ENCODE data around the gene YIF1B.

Gene YIF1B

GRCh38 chr19:38304352-38304865 is 11.3 kb downstream of the YIF1B start:
- no peak for DNase-seq (ENCODE audit: low spot score)

GRCh38 chr19:38303517-38304351 is 12.0 kb downstream of the YIF1B start, which contains the start of gene C19orf33:
C19orf33 (plus strand) TSS chr19:38304251; CDS start chr19:38304262, 11 bp downstream.
- no peak for DNase-seq (ENCODE audit: low spot score)

- no peak for DNase-seq (ENCODE audit: low spot score)
Observed at GRCh38 chr19:38298821-38299680, 16.7 kb downstream of the YIF1B start.

- peak; percentile 72 for DNase-seq (ENCODE audit: low spot score)
Observed at GRCh38 chr19:38294090-38294489, 21.7 kb downstream of the YIF1B start.

- no peak for DNase-seq (ENCODE audit: low spot score)
Observed at GRCh38 chr19:38293281-38293680, 22.5 kb downstream of the YIF1B start.

- DNase-seq (ENCODE audit: low spot score), result no peak
Observed at GRCh38 chr19:38291855-38292254, 23.9 kb downstream of the YIF1B start.

DNA sequence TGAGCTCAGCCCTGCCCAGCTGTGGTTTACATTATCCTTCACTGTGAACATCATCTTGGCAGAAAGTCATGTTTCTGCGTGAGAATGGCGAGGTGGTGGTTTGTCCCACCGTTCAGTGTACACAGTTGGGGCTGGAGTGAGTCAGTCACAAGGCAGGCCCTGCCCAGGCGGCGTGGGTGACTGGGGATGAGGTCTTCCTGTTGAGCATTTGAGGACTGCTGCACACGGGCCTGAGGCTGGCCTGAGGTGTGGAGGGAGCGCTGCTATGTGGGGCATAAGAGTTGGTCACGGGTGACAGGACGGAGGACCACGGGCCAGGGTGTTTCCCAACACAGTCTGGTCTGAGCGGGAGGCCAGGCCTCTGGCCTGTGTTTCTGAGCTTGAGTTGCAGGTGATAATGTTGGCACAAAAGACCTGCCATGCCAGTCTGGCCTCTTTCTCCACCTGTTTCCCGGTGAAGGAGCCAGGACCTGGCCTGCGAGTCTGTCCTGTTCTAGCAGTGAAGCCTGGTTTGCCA is 25.1 kb downstream of the YIF1B start:
- no peak for DNase-seq (ENCODE audit: low spot score)

DNA sequence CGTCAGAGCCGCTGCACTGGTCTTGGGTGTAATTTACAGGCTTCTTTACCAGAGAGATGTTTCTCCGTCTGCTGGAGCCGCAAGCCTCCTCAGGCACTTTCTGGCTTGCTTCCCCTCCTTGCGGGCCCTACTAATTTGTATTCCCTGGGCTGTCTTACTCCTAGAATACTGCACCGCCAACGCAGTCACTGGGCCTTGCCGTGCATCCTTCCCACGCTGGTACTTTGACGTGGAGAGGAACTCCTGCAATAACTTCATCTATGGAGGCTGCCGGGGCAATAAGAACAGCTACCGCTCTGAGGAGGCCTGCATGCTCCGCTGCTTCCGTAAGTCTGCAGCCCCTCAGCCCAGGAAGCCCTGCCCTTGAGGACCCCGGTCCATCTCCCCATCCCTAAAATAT is 25.8 kb downstream of the YIF1B start:
- no peak for DNase-seq (ENCODE audit: low spot score)

GRCh38 chr19:38288123-38288855 is 27.5 kb downstream of the YIF1B start:
- DNase-seq (ENCODE audit: low spot score), result no peak

DNA sequence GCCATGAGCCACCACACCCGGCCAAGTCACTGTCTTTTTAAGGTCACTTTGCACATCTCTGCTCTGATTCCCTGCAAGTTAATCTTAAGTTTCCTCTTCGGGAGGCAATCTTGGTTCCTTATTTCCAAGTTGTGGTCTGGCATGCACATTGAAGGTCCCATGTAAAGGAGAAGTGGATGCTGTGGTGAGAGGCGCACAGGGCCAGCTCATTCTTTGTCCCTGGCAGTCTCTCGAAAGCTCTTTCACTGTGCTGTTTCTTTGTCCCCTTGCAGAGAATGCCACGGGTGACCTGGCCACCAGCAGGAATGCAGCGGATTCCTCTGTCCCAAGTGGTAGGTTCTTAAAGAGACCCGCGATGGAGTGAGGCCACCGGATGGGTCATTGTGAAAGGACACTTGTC is 28.1 kb downstream of the YIF1B start:
- DNase-seq (ENCODE audit: low spot score), result peak; percentile 47

DNA sequence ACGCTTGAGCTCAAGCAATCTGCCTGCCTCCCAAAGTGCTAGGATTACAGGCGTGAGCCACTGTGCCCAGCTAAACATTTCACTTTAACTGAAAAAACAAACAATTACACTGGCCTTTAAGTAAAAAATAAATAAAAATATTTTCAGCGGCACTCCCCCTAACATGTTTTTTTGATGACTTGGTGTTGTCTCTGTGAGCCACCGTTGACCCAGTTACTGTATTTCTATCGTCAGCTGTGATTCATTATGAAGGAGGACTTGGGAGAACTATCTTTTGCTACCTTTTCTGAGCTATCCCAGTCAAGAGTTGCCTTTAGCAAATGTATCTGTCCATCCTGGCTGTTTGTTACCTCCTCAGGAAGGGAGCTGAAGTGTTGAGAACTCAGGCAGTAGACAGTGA is 30.2 kb downstream of the YIF1B start:
- no peak for DNase-seq (ENCODE audit: low spot score)

- DNase-seq (ENCODE audit: low spot score), result peak; percentile 27
Observed at GRCh38 chr19:38284422-38284821, 31.3 kb downstream of the YIF1B start.

DNA sequence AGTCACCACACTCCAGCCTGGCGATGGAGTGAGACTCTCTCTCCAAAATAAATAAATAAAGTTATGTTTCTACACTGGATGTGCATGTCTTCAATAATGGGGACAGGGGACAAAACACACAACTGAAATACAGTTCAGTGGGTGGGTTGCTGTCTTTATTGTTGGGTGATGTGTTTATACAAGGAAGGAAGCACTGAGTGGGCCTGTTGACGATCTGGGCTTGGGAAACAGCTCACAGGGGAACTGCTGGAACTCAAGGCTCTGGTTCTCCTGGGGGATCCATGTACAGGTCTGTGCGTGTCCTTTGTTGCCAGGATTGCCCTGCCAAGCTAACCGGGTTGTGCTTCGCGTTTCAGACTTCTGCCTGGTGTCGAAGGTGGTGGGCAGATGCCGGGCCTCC is 32.5 kb downstream of the YIF1B start:
- DNase-seq (ENCODE audit: low spot score), result no peak

GRCh38 chr19:38281811-38282566 is 33.8 kb downstream of the YIF1B start:
- DNase-seq (ENCODE audit: low spot score), result no peak

DNA sequence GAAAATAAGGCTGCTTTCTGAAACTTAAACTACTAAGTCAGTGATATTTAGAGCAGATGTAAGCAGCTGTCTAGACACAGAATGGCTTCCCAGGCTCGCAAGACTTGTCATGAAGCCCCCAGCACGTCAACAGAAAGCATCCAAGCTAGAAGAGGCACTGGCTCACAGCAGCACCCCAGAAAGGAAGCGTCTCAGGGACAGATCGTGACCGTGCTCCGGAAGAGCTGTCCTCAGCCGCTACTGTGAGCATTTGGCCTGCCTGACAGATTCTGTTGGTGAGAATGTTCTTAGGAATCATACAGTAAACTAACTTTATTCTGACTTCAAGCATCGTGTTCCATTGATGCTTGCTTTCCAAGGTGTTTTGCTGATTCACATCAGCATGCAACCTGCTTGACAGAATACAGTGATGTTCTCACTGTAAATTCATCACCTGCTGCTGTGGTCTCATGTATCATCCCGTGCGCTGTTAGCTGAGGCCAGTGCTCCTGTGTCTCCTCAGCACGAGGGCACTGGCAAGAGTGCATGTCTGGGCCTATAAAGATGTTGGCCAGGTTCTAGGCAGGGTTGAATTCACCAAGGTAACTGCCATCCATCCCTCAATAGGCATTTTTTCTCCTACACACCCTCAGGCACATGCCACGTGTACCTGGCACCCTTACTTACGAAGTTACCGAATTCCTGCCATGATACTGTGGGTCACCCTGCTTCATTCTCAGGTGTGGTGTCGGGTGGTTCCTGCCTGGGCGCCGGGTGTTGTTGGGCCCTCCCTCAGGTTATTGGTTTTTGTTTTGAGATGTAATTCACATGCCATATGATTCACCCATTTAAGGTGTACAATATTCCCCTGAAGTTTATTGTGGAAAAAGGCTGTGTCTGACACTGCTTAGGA is 35.5 kb downstream of the YIF1B start:
- no peak for DNase-seq (ENCODE audit: low spot score)

DNA sequence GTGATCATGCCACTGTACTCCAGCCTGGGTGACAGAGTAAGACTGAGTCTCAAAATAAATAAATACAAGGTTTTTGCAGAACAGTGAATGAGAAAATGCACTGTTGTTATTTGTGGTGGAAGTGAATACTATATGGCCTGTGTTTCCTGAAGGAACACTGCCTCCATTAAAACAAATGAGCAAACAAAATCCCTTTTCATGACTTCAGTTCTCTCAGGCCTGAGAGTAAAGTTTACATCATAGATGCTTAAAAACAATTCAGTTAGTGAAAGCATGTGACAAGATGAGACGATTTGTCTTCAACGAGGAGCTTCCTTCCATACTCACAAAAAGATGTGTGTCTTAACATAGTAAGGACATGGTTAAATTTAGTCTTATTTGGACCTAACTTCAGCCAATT is 37.0 kb downstream of the YIF1B start:
- peak; percentile 27 for DNase-seq (ENCODE audit: low spot score)

DNA sequence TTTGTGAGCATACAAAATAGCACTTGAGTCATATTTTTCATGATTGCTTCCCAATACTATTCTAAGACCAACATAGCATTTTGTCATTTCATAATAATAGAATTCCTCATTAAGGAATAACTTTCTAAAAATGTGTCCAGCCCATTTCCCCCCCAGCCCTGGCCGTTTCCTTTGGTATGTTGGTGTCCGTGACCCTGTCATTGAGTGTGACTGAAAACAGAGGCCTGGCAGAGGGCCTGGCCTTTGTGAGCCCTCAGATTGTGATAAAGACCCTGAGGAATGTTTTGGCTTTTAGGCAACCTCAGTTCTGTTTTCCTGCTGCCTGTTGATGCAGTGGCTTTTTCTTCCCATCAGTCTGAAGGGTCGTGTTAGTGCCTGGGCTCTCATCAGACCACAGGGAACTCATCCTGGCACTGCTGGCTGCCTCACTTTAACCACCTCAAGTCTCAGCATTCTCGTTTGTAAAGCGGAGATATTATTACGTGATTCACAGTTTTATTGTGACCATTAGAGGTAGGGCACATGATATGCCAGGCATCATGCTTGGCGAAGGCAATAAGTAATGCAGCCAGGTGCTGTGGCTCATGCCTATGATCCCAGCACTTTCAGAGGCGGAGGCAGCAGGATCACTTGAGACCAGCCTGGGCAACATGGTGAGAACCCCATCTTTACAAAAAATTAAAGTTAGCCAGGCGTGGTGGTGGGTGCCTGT is 37.6 kb downstream of the YIF1B start:
- DNase-seq (ENCODE audit: low spot score), result no peak

DNA sequence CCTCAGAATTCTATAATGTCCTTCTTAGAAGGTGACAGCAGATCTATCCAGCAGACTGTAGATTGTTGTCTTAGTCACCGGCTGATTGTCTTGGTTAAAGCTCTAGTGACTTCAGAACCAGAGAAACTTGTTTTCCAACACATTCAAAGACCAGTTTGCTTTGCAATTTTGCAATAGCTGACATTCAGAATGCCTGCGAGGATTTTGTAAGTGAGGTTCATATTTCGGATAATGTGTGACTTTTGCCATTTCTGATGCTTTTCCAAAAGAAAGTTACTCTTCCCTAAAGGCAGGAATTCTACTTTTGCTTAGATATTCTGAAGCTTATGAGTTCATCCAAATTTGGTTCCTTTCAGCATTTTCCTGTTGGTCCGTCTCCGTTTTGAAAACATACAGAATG is 38.2 kb downstream of the YIF1B start:
- no peak for DNase-seq (ENCODE audit: low spot score)

GRCh38 chr19:38276942-38277517 is 38.7 kb downstream of the YIF1B start:
- no peak for DNase-seq (ENCODE audit: low spot score)

Data from globus pallidus (tissue), 1 donor.